HepG2 (cell line): ENCODE measurements around the gene ZNF615. TPM values are rescaled to one million over a fixed set of nuclear protein-coding genes. Genes with fewer than 3 reads are reported as not detected.
A peak's percentile ranks its signal among the peaks of the same experiment; 100 is the strongest.

Source experiments
- CBFB ChIP-seq: sonication (generic); formaldehyde crosslinking; IDR thresholded peaks from 2 replicates; pipeline ENCODE4 v1.4.0; 2020; ENCODE audit warnings: missing genetic modification reagents
- CHD4 ChIP-seq: fragments of 200-600 bp; sonication (generic); IDR thresholded peaks from 2 replicates; pipeline ENCODE4 v1.7.0; 2017; ENCODE audit warnings: mild to moderate bottlenecking, low read length, borderline replicate concordance
- ELF4 ChIP-seq: sonication (generic); formaldehyde crosslinking; IDR thresholded peaks from 2 replicates; pipeline ENCODE4 v1.5.0; 2020; ENCODE audit warnings: missing genetic modification reagents, mild to moderate bottlenecking, moderate library complexity, borderline replicate concordance
- GMEB1 ChIP-seq: sonication (generic); formaldehyde crosslinking; IDR thresholded peaks from 2 replicates; pipeline ENCODE4 v1.5.1; 2020; ENCODE audit warnings: missing genetic modification reagents, mild to moderate bottlenecking, borderline replicate concordance
- JDP2 ChIP-seq: sonication (generic); formaldehyde crosslinking; IDR thresholded peaks from 2 replicates; pipeline ENCODE4 v1.8.1; 2022; ENCODE audit warnings: missing genetic modification reagents, borderline replicate concordance
- KLF13 ChIP-seq: sonication (generic); formaldehyde crosslinking; IDR thresholded peaks from 2 replicates; pipeline ENCODE4 v1.4.0; 2020; ENCODE audit warnings: mild to moderate bottlenecking, missing genetic modification reagents
- MZF1 ChIP-seq: sonication (generic); formaldehyde crosslinking; IDR thresholded peaks from 2 replicates; pipeline ENCODE4 v1.8.1; 2023; ENCODE audit warnings: mild to moderate bottlenecking, missing genetic modification reagents, borderline replicate concordance
- NR0B2 ChIP-seq: sonication (generic); formaldehyde crosslinking; IDR thresholded peaks from 2 replicates; pipeline ENCODE4 v1.4.0; 2020; ENCODE audit warnings: mild to moderate bottlenecking, missing genetic modification reagents
- REST ChIP-seq, 2 experiments: IDR thresholded peaks; 2 replicates each; pipeline ENCODE4 v1.6.1; 2011 to 2012; ENCODE audit warnings: low read length in 2 of 2, borderline replicate concordance in 1 of 2, low read depth in 1 of 2, mild to moderate bottlenecking in 1 of 2, moderate library complexity in 1 of 2
- TBX2 ChIP-seq: sonication (generic); formaldehyde crosslinking; IDR thresholded peaks from 2 replicates; pipeline ENCODE4 v1.5.0; 2020; ENCODE audit warnings: missing genetic modification reagents, mild to moderate bottlenecking, borderline replicate concordance
- TFAP4 ChIP-seq: sonication (generic); IDR thresholded peaks from 2 replicates; pipeline ENCODE4 v1.6.1; 2016; ENCODE audit warnings: low read depth, borderline replicate concordance
- ZBTB4 ChIP-seq: sonication (generic); formaldehyde crosslinking; IDR thresholded peaks from 2 replicates; pipeline ENCODE4 v1.4.0; 2020; ENCODE audit warnings: missing genetic modification reagents, mild to moderate bottlenecking, borderline replicate concordance
- ZFP62 ChIP-seq: sonication (generic); formaldehyde crosslinking; IDR thresholded peaks from 2 replicates; pipeline ENCODE4 v1.4.0; 2020; ENCODE audit warnings: missing genetic modification reagents
- ZMYM3 ChIP-seq: sonication (generic); formaldehyde crosslinking; IDR thresholded peaks from 2 replicates; pipeline ENCODE4 v1.5.1; 2020; ENCODE audit warnings: mild to moderate bottlenecking, missing genetic modification reagents
- ZNF121 ChIP-seq: sonication (generic); formaldehyde crosslinking; IDR thresholded peaks from 2 replicates; pipeline ENCODE4 v1.5.0; 2020; ENCODE audit warnings: mild to moderate bottlenecking, missing genetic modification reagents
- ZNF782 ChIP-seq: sonication (generic); formaldehyde crosslinking; IDR thresholded peaks from 2 replicates; pipeline ENCODE4 v1.4.0; 2020; ENCODE audit warnings: missing genetic modification reagents, mild to moderate bottlenecking, borderline replicate concordance
- polyA plus RNA-seq, 8 experiments: library from polyadenylated mRNA; depleted of rRNA in 3 of 8; stranded (reverse) in 7 of 8; unstranded in 1 of 8; fragments of >200 nt; fragmentation: Illumina TruSeq in 4 of 8; extraction: Trizol in 4 of 8; gene quantifications; 2 replicates each; pipeline versions ENCODE4 v1.2.1 to v1.2.3, GENCODE V29; 2011 to 2016; ENCODE audit warnings: low read depth in 4 of 8, missing spikeins in 1 of 8, mixed read lengths in 1 of 8; ENCODE audit not compliant: insufficient read depth in 1 of 8
- total RNA-seq, 5 experiments: library from RNA; depleted of rRNA; stranded (reverse); fragments of >200 nt; fragmentation: Illumina TruSeq; extraction: Trizol; gene quantifications; 2 replicates each; pipeline ENCODE4 v1.2.3, GENCODE V29; 2016; ENCODE audit warnings: low read depth in 1 of 5

ZNF615 gene
- total and polyA plus RNA-seq, 2 of the 13 experiments (the other 11 are each of a cell fraction or from before 2014, with no cell fraction given), result 5.2 to 7.8 TPM

GRCh38 chr19:51986309-51987291 is 21.4 kb downstream of the ZNF615 start, which contains the start of gene ZNF350 (continued):
- TF ChIP-seq NR0B2 (no peak), JDP2 (CRISPR knock-in tag) (no peak), GMEB1 (CRISPR knock-in tag) (peak; percentile 74; the same call in 1 of the 2 replicates), CBFB (CRISPR knock-in tag) (peak; percentile 86), ZNF782 (no peak), KLF13 (CRISPR knock-in tag) (no peak), TFAP4 (no peak), CHD4 (no peak; the same call in 1 of the 2 replicates), ZNF121 (CRISPR knock-in tag) (no peak), REST (IDR thresholded peaks at IDR 0.05; ENCODE audit: borderline replicate concordance in 1 of 2, low read depth in 1 of 2, low read length in 2 of 2) (no peak; a peak in 1 of 4 replicates), MZF1 (CRISPR knock-in tag) (no peak), ELF4 (CRISPR knock-in tag) (peak; percentile 98), ZBTB4 (CRISPR knock-in tag) (no peak), ZFP62 (CRISPR knock-in tag) (no peak), ZMYM3 (CRISPR knock-in tag) (peak; percentile 55; the same call in 1 of the 2 replicates), TBX2 (no peak)
